Frontal cortex (tissue), 4 donors: Measurements from ENCODE around the gene HSP90B1. TPM values are rescaled to one million over a fixed set of nuclear protein-coding genes. Genes with fewer than 3 reads are reported as not detected.

Source experiments
- DNase-seq, 2 donors: peaks; one replicate each; pipeline ENCODE4 v3.0.0; 2012; ENCODE audit warnings: low spot score in 2 of 2
- FAIRE-seq: peaks from 2 replicates; lab custom pipeline; 2012; peaks lifted over from hg19 to GRCh38; lab: Jason Lieb, UNC
- total RNA-seq: library from RNA; depleted of rRNA; stranded (reverse); fragments of >200 nt; gene quantifications from one replicate; pipeline ENCODE4 v1.2.3, GENCODE V29; 2014
- donor health status: control.
- donor health status: control.
- donor health status: control.

Gene HSP90B1
- 194 TPM for total RNA-seq

DNA sequence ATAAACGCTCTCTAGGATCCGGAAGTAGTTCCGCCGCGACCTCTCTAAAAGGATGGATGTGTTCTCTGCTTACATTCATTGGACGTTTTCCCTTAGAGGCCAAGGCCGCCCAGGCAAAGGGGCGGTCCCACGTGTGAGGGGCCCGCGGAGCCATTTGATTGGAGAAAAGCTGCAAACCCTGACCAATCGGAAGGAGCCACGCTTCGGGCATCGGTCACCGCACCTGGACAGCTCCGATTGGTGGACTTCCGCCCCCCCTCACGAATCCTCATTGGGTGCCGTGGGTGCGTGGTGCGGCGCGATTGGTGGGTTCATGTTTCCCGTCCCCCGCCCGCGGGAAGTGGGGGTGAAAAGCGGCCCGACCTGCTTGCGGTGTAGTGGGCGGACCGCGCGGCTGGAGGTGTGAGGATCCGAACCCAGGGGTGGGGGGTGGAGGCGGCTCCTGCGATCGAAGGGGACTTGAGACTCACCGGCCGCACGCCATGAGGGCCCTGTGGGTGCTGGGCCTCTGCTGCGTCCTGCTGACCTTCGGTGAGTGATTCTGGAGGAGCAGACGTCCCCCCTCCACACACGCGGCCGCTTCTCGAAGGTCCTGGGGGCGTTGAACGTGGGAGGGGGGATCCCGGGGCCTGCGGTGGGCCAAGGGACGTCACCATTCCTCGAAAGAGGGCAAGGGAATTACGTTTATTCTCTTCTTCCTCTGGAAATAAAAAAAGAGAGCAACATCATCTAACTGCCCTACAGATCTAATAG, at the start of gene HSP90B1:
Gene HSP90B1, plus strand, starts transcription at position 377 of the 753 bp plus-strand sequence. Its CDS starts 106 bp downstream, at position 483.
- FAIRE-seq (peak; percentile 99), DNase-seq (peak; percentile 87 to 95)

- FAIRE-seq: no peak
- DNase-seq: no peak
Observed at GRCh38 chr12:103881261-103881660, 48.9 kb upstream of the HSP90B1 start.

DNA sequence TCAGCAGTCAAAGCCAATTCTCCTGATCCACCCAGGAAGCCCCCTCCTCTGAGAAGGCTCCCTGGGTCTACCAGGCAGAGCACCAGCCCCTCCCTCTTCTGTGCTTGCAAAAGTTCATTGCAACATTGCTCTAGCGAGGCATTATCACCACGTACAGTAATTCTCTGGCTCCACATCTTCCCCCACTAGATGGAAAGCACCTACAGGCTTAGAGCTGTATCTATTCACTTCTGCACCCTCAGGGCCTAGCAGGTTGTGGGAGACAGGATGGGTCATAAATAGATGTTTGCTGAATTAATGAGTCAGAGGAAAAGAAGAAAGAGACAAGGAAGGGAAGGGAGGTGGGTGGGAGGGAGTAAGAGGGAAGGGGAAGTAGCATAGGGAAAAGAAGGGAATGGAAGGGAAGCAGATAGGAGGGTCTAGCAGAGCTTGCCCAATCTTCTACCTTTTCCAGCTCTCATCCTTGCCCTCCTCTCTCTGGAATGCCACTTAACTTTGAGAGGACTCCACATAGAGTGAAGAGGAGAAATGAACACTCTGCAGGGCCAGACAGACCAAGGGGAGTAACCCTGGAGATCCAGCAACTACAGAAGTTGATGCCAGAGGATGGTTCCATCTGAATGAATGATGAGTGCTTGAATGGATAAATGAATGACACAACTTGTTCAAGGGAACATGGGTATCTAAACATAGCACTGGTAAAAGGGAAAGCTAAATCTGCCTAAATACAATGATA, 47.2 kb upstream of the HSP90B1 start:
- FAIRE-seq: no peak
- no peak for DNase-seq

- DNase-seq (no peak), FAIRE-seq (no peak)
Observed at GRCh38 chr12:103883908-103884307, 46.3 kb upstream of the HSP90B1 start.

GRCh38 chr12:103884316-103884715, 45.9 kb upstream of the HSP90B1 start:
- FAIRE-seq: no peak
- peak in 1 of 2 donors; percentile 40 for DNase-seq

DNA sequence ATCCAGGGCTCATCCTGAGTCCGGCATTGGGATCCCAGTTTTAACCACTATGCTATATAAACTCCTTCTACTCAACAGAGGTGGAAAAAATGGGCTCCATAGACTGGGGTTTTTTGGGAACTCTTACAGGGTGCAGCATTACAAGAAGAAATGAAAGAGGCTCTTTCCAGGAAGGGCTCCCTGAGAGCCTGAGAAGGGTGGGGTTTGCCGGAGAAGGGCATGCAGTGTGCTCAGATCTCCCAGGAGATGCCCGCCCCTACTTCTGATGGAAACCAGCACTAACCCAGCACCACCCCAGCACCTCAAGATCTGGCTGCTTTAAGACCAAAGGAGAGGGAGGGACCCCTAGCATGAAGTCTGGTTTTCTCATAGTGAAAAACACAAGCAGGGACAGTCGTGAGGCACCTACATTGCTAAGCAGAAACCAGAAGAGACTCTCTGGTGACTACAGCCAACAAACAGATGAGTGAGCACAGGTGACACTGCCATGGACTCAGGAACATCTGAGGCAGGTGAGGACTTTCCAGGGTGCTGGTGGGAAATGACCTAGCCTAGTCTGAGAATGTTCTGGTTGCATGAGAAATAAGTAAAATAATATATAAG, 43.9 kb upstream of the HSP90B1 start:
- DNase-seq: no peak
- FAIRE-seq: no peak

DNA sequence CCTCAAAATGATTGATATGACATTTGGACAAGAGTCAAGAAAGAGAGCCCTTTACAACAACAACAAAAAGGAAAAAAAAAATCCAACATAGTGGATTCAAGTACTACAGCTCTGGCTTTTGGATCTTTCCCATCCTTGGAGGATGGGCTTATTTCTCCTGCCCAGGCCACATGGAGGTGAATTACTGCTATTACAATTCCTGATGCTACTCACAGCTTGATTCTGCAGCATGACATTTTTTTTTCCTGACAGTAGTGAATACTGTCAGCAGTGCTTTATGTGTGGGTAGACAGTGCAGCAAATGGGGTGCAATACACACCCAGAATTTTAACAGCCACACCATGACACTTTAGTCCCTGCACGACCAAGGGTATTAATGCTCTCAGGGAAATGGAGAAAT, 42.5 kb upstream of the HSP90B1 start:
- DNase-seq (no peak), FAIRE-seq (no peak)

DNA sequence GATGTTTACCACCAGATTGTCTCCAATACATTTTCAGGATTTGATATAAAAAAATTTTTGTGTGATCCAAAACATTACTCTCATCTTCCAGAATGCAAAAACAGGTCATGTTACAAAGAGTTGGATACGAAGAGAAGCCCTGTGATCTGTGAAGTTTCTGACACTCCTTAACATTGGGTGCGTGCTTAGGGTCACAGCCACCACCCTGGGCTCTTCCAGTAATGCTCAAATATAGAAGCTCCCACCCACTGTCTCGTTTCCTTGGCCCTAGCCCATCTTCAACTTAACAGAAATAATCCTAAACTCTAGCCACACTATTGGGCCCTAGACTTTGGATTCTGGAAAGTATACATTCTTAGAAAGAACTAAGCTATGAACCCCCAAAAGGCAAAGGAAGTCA, 32.9 kb upstream of the HSP90B1 start:
- DNase-seq (no peak), FAIRE-seq (no peak)

DNA sequence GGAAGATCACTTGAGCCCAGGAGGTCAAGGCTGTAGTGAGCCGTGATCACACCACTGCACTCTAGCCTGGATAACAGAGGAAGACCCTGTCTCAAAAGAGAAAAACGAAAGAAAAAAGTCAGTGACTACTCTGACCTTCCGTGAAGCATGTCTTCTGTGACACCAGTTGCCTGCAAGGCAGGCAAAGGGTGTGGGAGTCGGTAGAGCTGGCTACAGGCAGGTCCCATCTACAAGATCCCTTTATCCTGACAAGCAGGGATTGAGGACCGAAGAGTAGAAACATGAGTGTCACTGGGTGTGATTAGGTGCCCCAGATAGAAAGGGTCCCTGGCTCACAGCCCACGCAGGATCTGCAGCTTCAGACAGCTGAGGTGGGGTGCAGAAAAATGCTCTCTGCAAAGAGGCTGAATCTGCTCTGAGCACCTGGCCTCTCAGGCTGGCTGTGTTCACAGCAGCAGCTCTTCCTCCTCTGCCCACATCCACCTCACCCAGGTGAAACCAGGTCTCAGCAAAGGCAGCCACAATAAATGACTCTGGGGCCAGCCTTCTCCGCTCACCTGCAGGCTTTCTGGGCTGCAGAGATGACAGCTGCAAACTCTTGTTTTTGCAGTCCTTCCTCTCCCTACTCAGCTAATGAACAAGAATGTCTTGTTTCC, 28.6 kb upstream of the HSP90B1 start:
- no peak for DNase-seq
- FAIRE-seq: no peak

DNA sequence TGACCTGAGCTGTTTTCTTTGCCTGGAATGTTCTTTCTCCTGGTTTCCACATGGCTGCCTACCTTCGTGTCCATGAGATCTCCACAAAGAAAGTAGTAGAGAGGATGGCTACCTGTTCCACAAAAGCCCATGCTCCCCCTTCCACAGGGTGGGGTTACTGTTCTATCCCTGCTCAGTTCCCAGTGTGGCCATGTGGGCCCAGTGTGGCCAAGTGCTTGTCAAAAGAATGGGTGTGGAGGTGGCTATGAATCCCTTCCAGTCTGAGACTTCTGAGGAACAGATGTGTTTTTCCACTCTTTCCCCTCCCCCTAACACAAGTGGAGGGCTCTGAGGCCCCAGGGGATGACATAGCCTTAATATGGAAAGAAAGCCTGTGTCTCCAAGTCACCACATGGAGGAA, 26.2 kb upstream of the HSP90B1 start:
- FAIRE-seq (no peak), DNase-seq (no peak)

- no peak for FAIRE-seq
- DNase-seq: no peak
Observed at GRCh38 chr12:103905730-103906349, 24.4 kb upstream of the HSP90B1 start.

DNA sequence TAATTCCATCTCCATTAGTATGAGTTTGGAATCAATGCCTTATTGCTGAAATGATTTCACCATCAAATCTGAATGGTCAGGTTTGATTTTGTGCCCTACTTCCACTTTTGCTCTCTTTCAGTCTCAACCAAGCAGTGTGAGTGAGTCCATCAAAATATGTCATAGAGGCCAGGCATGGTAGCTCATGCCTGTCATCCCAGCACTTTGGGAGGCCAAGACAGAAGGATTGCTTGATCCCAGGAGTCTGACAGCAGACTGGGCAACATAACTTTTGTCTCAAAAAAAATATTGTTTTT, 22.0 kb upstream of the HSP90B1 start:
- DNase-seq (no peak), FAIRE-seq (no peak)

DNA sequence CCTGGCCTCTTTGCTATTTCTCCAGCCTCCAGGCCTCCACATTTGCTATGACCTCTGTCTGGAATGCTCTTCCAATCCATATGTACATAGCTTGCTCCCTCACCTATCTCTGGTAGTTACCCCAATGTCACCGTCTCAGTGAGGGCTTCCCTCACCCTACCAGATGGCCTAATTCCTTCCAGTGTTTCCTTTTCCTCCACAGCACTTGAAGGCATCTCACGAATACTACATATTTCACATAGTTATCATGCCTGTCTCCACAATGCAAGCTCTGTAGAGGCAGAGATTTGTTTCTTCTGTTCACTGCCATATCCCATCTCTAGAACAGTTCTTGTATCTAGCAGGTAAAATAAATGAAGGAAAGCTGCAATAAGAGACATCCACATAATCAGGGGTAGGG, 21.3 kb upstream of the HSP90B1 start:
- DNase-seq (no peak), FAIRE-seq (no peak)

GRCh38 chr12:103909811-103910210, 20.4 kb upstream of the HSP90B1 start:
- FAIRE-seq (no peak), DNase-seq (no peak)

DNA sequence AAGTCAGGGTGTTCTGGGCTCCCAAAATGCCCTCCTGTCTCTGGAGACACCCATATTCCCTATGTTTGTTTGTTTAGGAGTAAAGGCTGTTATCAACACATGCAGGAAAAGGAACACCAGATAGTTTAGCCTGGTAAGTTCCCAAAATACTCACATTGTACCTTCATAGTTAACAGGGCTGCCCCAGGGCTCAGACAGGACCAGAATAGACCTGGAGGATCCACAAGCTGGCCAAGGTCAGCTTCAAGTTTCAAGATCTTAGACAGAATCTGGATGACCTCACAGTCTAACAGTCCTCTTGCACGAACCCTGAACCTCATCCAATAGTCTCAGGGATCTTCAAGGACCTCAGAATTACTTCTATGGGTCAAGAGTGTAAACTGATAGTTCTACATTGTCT, 18.1 kb upstream of the HSP90B1 start:
- no peak for DNase-seq
- FAIRE-seq: no peak

DNA sequence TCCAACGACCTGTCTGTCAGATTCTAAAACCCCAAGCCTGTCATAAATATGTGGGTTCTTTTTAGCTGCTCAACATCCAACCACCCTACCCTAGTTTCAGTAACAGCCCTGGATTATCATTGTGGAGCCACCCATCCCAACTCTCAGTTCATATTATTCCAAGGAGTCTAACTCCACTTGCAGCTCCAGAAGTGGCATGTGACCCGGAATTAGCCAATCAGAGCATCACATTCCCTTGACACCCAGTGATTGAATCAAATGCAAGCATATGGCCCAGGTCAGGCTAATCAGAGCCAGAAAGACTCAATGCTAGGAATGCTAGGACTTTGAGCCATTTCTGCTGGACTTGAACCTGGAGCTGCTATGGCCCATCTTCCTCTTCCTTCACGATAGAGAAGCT, 17.1 kb upstream of the HSP90B1 start:
- DNase-seq (no peak), FAIRE-seq (no peak)

- no peak for DNase-seq
- FAIRE-seq: no peak
Observed at GRCh38 chr12:103915306-103915705, 14.9 kb upstream of the HSP90B1 start.

GRCh38 chr12:103917873-103918272, 12.3 kb upstream of the HSP90B1 start:
- DNase-seq (no peak), FAIRE-seq (no peak)

- FAIRE-seq (no peak), DNase-seq (no peak)
Observed at GRCh38 chr12:103924761-103925641, 5.2 kb upstream of the HSP90B1 start.
